ENCODE measurements around the gene CRABP2.

GRCh38 chr1:156663178-156663577 lies 42.2 kb downstream of the CRABP2 start:
- TF ChIP-seq CTCF (IDR thresholded peaks at IDR 0.05): no peak
- no peak for TF ChIP-seq POLR2A (IDR thresholded peaks at IDR 0.05)
- TF ChIP-seq POLR2AphosphoS5 (IDR thresholded peaks at IDR 0.05; ENCODE audit: insufficient read depth in 1 of 2, low read depth in 1 of 2): no peak

Data from vagina (tissue), 2 donors.